ENCODE data around the gene KIF1A. TPM values are rescaled to one million over a fixed set of nuclear protein-coding genes. Genes with fewer than 3 reads are reported as not detected.

KIF1A gene
- polyA plus RNA-seq, 1 donor from 2014 or later = 63.4 TPM

DNA sequence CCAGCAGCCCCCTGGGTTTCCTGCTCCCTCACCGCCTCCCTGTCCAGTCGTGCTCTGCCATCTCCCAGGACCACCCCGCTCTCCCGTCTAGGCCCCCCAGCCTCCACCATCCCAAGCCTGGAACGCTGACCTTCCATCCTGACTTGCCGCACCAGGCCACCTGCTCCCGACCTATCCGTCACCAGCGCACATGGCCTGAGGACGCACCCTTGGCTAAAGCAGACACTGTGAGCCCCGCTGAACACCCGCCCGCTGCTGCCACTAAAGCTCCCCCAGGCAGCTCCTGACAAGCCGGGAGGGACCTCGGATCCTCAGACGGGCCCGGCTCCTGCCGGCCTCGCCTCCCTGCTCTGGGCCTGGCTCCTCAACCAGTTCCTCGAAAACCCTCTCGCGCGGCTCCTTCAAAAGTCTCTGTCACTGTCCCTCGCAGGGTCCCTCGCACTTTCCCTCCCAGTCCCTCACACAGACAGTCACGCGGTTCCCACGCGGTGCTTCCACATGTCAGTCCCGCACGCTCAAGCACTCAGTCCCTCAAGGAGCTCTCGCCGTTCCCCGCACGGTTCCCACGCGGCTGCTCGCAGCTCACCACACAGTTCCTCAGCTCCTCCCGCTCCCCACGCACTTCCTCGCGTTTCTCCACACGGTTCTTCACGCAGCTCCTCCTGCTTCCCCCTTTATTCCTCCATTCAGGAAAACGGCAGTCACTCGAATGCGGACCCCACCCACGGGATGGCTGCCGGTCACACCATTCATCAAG is 42.4 kb downstream of the KIF1A start:
- peaks cover 7% of the 10 kb centered on the region for H3K36me3 ChIP-seq (ENCODE audit: insufficient read depth, low read length)
- no peaks in the 10 kb centered on the region for H3K27me3 ChIP-seq (ENCODE audit: insufficient read depth, low read depth, low read length)
- TF ChIP-seq EZH2 (IDR thresholded peaks at IDR 0.05; ENCODE audit: borderline replicate concordance, insufficient read depth, low read length, poor library complexity, severe bottlenecking) = no peak
- no peak for TF ChIP-seq RAD21 (conservative IDR thresholded peaks at IDR 0.05)
- no peak for TF ChIP-seq EP300 (conservative IDR thresholded peaks at IDR 0.05; ENCODE audit: poor library complexity, severe bottlenecking)
- TF ChIP-seq, protein P1, sequence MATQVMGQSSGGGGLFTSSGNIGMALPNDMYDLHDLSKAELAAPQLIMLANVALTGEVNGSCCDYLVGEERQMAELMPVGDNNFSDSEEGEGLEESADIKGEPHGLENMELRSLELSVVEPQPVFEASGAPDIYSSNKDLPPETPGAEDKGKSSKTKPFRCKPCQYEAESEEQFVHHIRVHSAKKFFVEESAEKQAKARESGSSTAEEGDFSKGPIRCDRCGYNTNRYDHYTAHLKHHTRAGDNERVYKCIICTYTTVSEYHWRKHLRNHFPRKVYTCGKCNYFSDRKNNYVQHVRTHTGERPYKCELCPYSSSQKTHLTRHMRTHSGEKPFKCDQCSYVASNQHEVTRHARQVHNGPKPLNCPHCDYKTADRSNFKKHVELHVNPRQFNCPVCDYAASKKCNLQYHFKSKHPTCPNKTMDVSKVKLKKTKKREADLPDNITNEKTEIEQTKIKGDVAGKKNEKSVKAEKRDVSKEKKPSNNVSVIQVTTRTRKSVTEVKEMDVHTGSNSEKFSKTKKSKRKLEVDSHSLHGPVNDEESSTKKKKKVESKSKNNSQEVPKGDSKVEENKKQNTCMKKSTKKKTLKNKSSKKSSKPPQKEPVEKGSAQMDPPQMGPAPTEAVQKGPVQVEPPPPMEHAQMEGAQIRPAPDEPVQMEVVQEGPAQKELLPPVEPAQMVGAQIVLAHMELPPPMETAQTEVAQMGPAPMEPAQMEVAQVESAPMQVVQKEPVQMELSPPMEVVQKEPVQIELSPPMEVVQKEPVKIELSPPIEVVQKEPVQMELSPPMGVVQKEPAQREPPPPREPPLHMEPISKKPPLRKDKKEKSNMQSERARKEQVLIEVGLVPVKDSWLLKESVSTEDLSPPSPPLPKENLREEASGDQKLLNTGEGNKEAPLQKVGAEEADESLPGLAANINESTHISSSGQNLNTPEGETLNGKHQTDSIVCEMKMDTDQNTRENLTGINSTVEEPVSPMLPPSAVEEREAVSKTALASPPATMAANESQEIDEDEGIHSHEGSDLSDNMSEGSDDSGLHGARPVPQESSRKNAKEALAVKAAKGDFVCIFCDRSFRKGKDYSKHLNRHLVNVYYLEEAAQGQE (IDR thresholded peaks at IDR 0.05; ENCODE audit: borderline replicate concordance) = no peak
- no peak for TF ChIP-seq MXI1 (conservative IDR thresholded peaks at IDR 0.05; ENCODE audit: poor library complexity, severe bottlenecking)
- TF ChIP-seq POLR2AphosphoS5 (IDR thresholded peaks at IDR 0.05) = no peak
- no peak overlapping the region for H3K27ac ChIP-seq (ENCODE audit: low read length)
- H3K9ac ChIP-seq (ENCODE audit: low read length) = no peak overlapping the region
- H3K9me2 ChIP-seq (ENCODE audit: insufficient read depth, low read length) = no peaks in the 10 kb centered on the region
- H3K9me3 ChIP-seq (ENCODE audit: low read length) = no peaks in the 10 kb centered on the region
- H4K20me1 ChIP-seq (ENCODE audit: insufficient read depth) = no peaks in the 10 kb centered on the region
- H3K4me2 ChIP-seq (ENCODE audit: low read length) = no peak overlapping the region
- no peak overlapping the region for H2AFZ ChIP-seq (ENCODE audit: low read depth, low read length)
- H3F3A ChIP-seq (ENCODE audit: insufficient read depth, low read length, poor library complexity, severe bottlenecking) = no peaks in the 10 kb centered on the region
- no peak overlapping the region for H3K4me3 ChIP-seq (ENCODE audit: low read length)
- H3K79me2 ChIP-seq (replicated peaks; ENCODE audit: insufficient read depth, low read length) = no peaks in the 10 kb centered on the region

DNA sequence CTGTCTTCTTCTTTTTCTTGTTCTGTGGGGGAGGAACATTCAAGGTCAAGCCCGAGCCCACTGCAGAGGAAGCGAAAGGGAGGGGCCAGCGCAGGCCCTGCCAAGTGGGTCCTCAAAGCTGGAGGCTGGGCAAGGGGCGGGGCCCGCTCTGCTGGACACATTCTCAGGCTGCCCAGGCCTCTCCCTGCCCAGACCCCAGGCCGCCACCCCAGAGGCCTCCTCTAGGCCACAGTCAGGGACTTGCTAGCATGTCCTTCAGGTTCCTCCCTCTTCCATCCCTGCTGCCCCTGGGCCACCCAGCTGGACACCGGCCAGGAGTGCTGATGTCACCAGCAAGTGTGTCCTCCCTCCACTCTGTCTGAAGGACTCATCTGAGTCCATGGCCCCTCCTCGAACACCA is 44.1 kb downstream of the KIF1A start:
- Histone ChIP-seq H3K79me2 (replicated peaks; ENCODE audit: insufficient read depth, low read length) (no peaks in the 10 kb centered on the region), H3K36me3 (ENCODE audit: insufficient read depth, low read length) (peaks cover 7% of the 10 kb centered on the region), H3K27me3 (ENCODE audit: insufficient read depth, low read depth, low read length) (no peaks in the 10 kb centered on the region), H3K9me2 (ENCODE audit: insufficient read depth, low read length) (no peaks in the 10 kb centered on the region), H3K9me3 (ENCODE audit: low read length) (no peaks in the 10 kb centered on the region), H3K9ac (ENCODE audit: low read length) (no peak overlapping the region), H3K4me2 (ENCODE audit: low read length) (no peak overlapping the region), H3K27ac (ENCODE audit: low read length) (no peak overlapping the region), H4K20me1 (ENCODE audit: insufficient read depth) (no peaks in the 10 kb centered on the region), H3F3A (ENCODE audit: insufficient read depth, low read length, poor library complexity, severe bottlenecking) (no peaks in the 10 kb centered on the region), H2AFZ (ENCODE audit: low read depth, low read length) (no peak overlapping the region), H3K4me3 (ENCODE audit: low read length) (no peak overlapping the region)
- TF ChIP-seq TAF1 (IDR thresholded peaks at IDR 0.05; ENCODE audit: low read depth) (no peak), EZH2 (IDR thresholded peaks at IDR 0.05; ENCODE audit: borderline replicate concordance, insufficient read depth, low read length, poor library complexity, severe bottlenecking) (no peak), MXI1 (conservative IDR thresholded peaks at IDR 0.05; ENCODE audit: poor library complexity, severe bottlenecking) (no peak)

DNA sequence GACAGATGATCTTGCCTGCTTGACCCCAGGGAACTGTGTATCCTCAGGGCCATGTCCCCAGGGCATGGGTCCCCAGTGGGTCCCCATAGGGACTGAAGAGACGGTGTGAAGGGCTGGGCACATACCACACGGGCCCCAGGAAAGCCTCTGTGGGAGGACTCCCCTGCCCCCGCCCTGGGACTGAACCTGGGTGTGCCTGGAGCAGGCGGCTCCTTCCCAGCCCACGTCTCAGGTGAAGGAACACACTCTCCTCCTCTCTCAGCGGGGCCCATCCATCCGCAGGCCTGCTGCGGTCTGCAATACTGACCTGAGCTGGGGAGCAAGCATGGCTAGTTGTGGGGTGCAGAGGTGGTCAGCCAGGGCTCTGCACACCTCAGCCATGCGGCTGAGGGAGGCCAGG is 45.2 kb downstream of the KIF1A start:
- TF ChIP-seq TAF1 (IDR thresholded peaks at IDR 0.05; ENCODE audit: low read depth) = no peak
- no peak for TF ChIP-seq MXI1 (conservative IDR thresholded peaks at IDR 0.05; ENCODE audit: poor library complexity, severe bottlenecking)
- Histone ChIP-seq H4K20me1 (ENCODE audit: insufficient read depth) (no peaks in the 10 kb centered on the region), H3K27me3 (ENCODE audit: insufficient read depth, low read depth, low read length) (no peaks in the 10 kb centered on the region), H3K9me3 (ENCODE audit: low read length) (no peaks in the 10 kb centered on the region), H3K4me3 (ENCODE audit: low read length) (no peak overlapping the region), H3K27ac (ENCODE audit: low read length) (no peak overlapping the region), H3F3A (ENCODE audit: insufficient read depth, low read length, poor library complexity, severe bottlenecking) (no peaks in the 10 kb centered on the region), H3K9ac (ENCODE audit: low read length) (no peak overlapping the region), H3K36me3 (ENCODE audit: insufficient read depth, low read length) (peaks cover 7% of the 10 kb centered on the region), H3K4me2 (ENCODE audit: low read length) (no peak overlapping the region), H3K79me2 (replicated peaks; ENCODE audit: insufficient read depth, low read length) (no peaks in the 10 kb centered on the region), H2AFZ (ENCODE audit: low read depth, low read length) (no peak overlapping the region), H3K9me2 (ENCODE audit: insufficient read depth, low read length) (no peaks in the 10 kb centered on the region)
